Activated B cell treated with CpG ODN at 0.5 μM for 24 hours (primary cell): ENCODE results near the gene KRTAP10-1. TPM values are rescaled to one million over a fixed set of nuclear protein-coding genes. Genes with fewer than 3 reads are reported as not detected.

ENCODE experiments used
- ATAC-seq: fragments of 200-7000 bp; cut with Tn5 transposase; one replicate; pipeline ENCODE4 v1.10.0; 2021; ENCODE audit warnings: low read depth, mild to moderate bottlenecking, moderate library complexity
- CTCF ChIA-PET: fragments of 350-600 bp; sonication (Branson Sonifier 250); formaldehyde crosslinking; loops from one replicate; lab custom pipeline; 2021; ENCODE audit warnings: antibody characterized with exemption; lab: Charles Lee
- POLR2A ChIA-PET: fragments of 350-600 bp; sonication (Branson Sonifier 250); formaldehyde crosslinking; loops from one replicate; lab custom pipeline; 2021; ENCODE audit warnings: antibody characterized with exemption; lab: Charles Lee
- DNase-seq: peaks from one replicate; pipeline ENCODE4 v3.0.0; 2022
- H3K27ac Mint-ChIP-seq: one replicate; pipeline ENCODE4 v1.8.0; 2020; ENCODE audit warnings: mixed read lengths
- H3K27me3 Mint-ChIP-seq: one replicate; pipeline ENCODE4 v1.8.0; 2021; ENCODE audit warnings: mixed read lengths
- H3K36me3 Mint-ChIP-seq: one replicate; pipeline ENCODE4 v1.8.0; 2021; ENCODE audit warnings: low read depth, mixed read lengths
- H3K4me1 Mint-ChIP-seq: one replicate; pipeline ENCODE4 v1.8.0; 2021; ENCODE audit warnings: mixed read lengths
- H3K4me3 Mint-ChIP-seq: one replicate; pipeline ENCODE4 v1.8.0; 2020; ENCODE audit warnings: mild to moderate bottlenecking, mixed read lengths
- H3K9me3 Mint-ChIP-seq: one replicate; pipeline ENCODE4 v1.8.0; 2020; ENCODE audit warnings: mixed read lengths
- intact Hi-C: fragments of 100-400 bp; cut with micrococcal nuclease; formaldehyde crosslinking; loops from one replicate; pipeline ENCODE4 v1.15.1; 2024
- total RNA-seq: library from RNA; stranded (reverse); gene quantifications from 2 replicates; pipeline ENCODE4 v1.2.3, GENCODE V29; 2022
- TF ChIP-seq, protein P1 (sequence below): fragments of 200-600 bp; IDR thresholded peaks from one replicate; pipeline ENCODE4 v1.8.0; 2022; ENCODE audit warnings: antibody characterized with exemption, mild to moderate bottlenecking

The KRTAP10-1 gene
- total RNA-seq, 1 donor from 2014 or later: not detected

DNA sequence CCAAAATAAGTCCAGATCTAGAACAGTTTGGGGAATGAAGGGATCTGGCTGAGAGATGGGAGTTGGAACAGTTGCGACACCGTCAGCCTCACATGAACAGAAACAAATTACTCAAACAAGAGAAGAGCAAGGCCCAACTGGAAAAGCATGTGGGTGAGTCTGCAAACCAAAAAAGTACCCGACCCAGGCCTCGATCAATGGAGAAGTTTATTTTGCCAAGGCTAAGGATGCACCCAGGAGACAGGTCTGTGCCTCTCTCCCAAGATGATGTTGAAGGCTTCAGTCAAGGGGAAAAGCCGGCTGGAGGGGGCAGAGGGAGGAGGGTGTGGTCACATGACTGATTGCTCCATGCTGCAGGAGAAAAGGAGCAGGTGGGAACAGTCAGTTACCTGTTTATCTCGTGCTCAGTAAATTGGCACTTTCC is 42.3 kb downstream of the KRTAP10-1 start:
- TF ChIP-seq, protein P1, sequence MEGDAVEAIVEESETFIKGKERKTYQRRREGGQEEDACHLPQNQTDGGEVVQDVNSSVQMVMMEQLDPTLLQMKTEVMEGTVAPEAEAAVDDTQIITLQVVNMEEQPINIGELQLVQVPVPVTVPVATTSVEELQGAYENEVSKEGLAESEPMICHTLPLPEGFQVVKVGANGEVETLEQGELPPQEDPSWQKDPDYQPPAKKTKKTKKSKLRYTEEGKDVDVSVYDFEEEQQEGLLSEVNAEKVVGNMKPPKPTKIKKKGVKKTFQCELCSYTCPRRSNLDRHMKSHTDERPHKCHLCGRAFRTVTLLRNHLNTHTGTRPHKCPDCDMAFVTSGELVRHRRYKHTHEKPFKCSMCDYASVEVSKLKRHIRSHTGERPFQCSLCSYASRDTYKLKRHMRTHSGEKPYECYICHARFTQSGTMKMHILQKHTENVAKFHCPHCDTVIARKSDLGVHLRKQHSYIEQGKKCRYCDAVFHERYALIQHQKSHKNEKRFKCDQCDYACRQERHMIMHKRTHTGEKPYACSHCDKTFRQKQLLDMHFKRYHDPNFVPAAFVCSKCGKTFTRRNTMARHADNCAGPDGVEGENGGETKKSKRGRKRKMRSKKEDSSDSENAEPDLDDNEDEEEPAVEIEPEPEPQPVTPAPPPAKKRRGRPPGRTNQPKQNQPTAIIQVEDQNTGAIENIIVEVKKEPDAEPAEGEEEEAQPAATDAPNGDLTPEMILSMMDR: no peak
- H3K4me1 Mint-ChIP-seq: no peaks in the 10 kb centered on the region
- ChIA-PET CTCF (no interaction called here), POLR2A (no interaction called here)
- DNase-seq: no peak
- no peak overlapping the region for H3K27ac Mint-ChIP-seq
- peaks cover 16% of the 10 kb centered on the region for H3K27me3 Mint-ChIP-seq
- peaks cover 4% of the 10 kb centered on the region for H3K9me3 Mint-ChIP-seq
- intact Hi-C loops: no loop called here
- no peaks in the 10 kb centered on the region for H3K36me3 Mint-ChIP-seq
- ATAC-seq: no peak
- H3K4me3 Mint-ChIP-seq: no peak overlapping the region

DNA sequence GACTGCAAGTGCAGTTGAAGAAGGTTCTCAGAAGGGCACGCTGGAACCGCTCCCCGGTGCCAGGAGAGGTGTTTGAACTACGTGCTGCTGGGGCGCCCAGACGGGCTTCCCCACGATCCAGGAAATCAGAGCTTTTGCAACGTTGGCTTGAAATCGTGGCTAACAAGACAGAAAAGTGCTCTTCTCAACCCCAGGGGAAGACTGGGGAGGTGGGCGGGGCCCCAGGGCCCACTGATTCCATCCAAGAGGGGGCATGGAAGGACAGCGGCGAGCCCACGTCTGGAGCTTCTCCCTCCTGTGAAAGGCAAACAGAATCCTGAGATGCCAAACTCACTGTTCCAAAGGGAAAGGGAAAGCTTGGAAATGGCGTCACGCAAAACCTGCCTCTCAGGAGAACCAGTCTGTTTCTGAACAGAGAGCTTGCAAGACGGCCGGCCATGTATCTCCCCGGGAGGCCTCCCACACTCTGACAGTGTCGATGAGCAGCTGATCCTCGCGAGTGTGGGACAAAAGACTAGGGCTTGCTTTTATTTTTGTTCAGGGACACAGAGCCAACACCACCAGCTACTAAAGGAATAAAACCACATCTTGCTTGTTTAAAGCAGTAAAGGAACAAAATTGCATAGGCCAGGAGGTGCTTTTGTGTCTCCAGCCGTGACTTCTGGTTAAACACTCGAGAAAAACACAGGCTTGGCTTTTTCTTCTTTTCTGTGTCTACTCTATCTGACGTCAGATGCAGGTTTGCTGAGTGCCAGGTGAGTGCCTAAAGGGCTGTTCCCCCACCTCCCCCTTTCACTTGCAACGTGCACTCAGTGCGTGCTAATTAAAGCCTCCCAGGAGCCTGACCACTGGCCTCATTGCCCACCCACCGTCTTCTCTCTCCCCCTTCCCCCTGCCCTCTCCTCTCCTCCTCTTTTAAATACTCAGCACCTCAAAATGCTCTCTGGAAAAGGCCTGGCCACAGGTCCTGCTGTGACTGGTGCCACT is 43.1 kb downstream of the KRTAP10-1 start:
- ChIA-PET POLR2A (no interaction called here), CTCF (no interaction called here)
- H3K9me3 Mint-ChIP-seq: peaks cover 9% of the 10 kb centered on the region
- H3K4me3 Mint-ChIP-seq: no peak overlapping the region
- TF ChIP-seq, protein P1: no peak
- intact Hi-C loops: no loop called here
- peaks cover 16% of the 10 kb centered on the region for H3K27me3 Mint-ChIP-seq
- H3K27ac Mint-ChIP-seq: no peak overlapping the region
- no peaks in the 10 kb centered on the region for H3K4me1 Mint-ChIP-seq
- no peak for DNase-seq
- H3K36me3 Mint-ChIP-seq: no peaks in the 10 kb centered on the region
- no peak for ATAC-seq

DNA sequence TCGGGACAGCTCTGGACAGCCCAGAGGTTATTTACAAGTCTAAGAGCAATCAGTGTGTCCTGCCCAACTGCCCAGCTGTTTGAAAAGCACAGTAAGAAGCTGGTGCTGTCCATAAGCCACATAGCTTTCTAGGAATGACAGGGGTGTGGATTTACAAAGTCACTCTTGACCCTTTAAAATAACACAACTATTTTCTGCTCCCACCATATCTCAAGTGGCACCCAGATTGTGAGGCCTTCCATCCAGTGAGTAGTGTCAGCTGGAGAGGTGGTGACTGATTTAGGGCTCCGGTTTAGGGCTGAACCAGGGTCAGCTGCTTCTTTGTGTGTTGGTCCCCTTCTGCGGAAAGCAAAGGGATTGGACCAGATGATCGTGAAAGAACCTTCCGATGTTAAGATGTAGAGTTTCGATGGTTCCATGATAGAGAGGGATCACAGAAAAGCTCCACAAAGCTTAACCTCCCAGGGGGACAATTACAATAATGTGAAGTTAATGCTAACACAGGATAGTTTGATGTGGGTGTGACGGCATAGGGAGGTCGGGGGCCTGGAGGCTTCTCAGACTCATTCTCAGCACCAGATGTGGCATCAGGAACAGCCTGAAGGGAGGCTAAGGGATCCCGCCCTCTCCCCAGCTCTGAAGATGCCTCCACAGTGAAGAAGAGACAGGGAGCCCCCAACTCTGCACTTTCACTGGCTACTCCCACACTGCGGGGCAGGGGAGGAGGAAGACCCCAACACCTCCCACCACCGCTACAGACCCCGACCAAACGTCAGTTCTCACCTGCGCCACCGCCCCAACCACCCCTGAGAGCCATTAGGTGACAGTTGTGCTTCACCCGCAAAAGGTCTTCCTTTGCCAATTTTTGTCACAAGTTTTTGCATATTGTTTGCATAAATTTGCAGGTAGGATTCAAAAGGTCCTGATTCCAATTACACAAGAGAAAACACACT is 44.1 kb downstream of the KRTAP10-1 start:
- no peak overlapping the region for H3K27ac Mint-ChIP-seq
- ChIA-PET CTCF (no interaction called here), POLR2A (no interaction called here)
- TF ChIP-seq, protein P1: no peak
- DNase-seq (no peak), ATAC-seq (no peak)
- H3K9me3 Mint-ChIP-seq: peaks cover 9% of the 10 kb centered on the region
- intact Hi-C loops: no loop called here
- peaks cover 16% of the 10 kb centered on the region for H3K27me3 Mint-ChIP-seq
- no peaks in the 10 kb centered on the region for H3K4me1 Mint-ChIP-seq
- H3K4me3 Mint-ChIP-seq: no peak overlapping the region
- H3K36me3 Mint-ChIP-seq: no peaks in the 10 kb centered on the region

DNA sequence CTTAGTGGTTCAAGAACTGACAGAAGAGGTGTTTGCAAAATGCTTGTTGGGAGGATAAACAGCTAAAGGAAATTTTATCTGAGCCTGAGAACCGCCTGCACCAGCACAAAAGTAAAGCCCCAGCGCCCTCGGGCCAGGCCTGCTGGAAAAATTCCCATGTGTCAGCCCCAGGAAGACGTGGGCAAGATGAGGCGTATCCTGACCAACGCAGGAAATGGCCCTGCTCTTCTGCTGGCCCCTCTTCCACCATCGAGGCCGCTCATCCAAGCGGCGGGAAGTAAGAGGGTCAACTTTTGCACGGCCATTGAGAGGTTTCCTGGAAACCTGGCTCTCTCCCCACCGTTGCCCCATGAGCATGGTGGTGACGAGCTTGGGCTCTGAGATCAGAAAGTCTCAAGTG is 45.0 kb downstream of the KRTAP10-1 start:
- Mint-ChIP-seq H3K36me3 (no peaks in the 10 kb centered on the region), H3K4me3 (no peak overlapping the region), H3K27me3 (peaks cover 16% of the 10 kb centered on the region), H3K4me1 (no peaks in the 10 kb centered on the region), H3K27ac (no peak overlapping the region), H3K9me3 (peaks cover 9% of the 10 kb centered on the region)
- TF ChIP-seq, protein P1: no peak
- ChIA-PET CTCF (no interaction called here), POLR2A (no interaction called here)
- no peak for ATAC-seq
- no peak for DNase-seq
- intact Hi-C loops: no loop called here

DNA sequence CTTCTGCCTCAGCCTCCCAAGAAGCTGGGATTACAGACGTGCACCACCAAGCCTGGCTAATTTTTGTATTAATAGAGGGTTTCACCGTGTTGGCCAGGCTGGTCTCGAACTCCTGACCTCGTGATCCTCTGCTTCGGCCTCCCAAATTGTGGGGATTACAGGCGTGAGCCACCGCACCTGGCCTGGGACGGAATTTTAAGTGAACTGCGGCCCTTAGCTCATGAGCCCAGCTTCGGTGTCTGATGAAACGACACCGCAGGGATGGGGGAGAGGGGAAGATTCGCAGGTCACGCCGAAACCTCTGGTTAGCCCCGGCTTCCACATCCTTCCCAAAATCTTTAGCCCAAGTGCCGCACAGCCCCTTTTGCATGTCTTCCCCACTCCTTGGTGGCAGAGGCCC is 45.6 kb downstream of the KRTAP10-1 start:
- peaks cover 16% of the 10 kb centered on the region for H3K27me3 Mint-ChIP-seq
- H3K9me3 Mint-ChIP-seq: peaks cover 9% of the 10 kb centered on the region
- ATAC-seq (no peak), DNase-seq (no peak)
- ChIA-PET CTCF (no interaction called here), POLR2A (no interaction called here)
- no peak overlapping the region for H3K4me3 Mint-ChIP-seq
- TF ChIP-seq, protein P1: no peak
- H3K4me1 Mint-ChIP-seq: no peaks in the 10 kb centered on the region
- intact Hi-C loops: no loop called here
- no peak overlapping the region for H3K27ac Mint-ChIP-seq
- no peaks in the 10 kb centered on the region for H3K36me3 Mint-ChIP-seq
